HG03097 (cell line): Measurements from ENCODE around the gene STAC.
"Not testable (repeated sequence)": the region's sequence is repeated elsewhere in the genome, so short reads cannot be mapped to it uniquely, and the experiment has no call there.

Experiments used
- ATAC-seq: cut with Tn5 transposase; IDR thresholded peaks from one replicate; pipeline ENCODE4 v1.9.1; 2021; ENCODE audit not compliant: unreplicated experiment, low FRiP score

STAC gene

DNA sequence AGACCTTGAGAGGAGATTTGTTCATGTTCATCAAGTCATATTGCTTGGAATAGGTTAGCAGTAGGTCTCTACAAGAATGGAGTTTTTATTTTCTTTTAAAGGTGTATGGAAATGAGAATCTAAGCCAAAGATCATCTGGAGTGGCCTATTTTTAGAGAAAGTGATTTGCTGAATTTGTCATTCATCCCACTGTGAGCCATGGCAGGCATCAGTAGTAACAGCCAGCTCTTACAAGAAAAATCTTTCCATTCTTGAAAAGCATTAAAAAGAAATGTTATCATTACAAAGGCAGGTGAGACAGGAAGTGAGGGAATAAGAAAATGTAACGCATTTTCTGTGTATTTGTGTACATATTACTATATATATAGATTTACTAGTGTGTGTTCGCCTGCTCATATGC, 29.6 kb downstream of the STAC start:
- no peak for ATAC-seq

DNA sequence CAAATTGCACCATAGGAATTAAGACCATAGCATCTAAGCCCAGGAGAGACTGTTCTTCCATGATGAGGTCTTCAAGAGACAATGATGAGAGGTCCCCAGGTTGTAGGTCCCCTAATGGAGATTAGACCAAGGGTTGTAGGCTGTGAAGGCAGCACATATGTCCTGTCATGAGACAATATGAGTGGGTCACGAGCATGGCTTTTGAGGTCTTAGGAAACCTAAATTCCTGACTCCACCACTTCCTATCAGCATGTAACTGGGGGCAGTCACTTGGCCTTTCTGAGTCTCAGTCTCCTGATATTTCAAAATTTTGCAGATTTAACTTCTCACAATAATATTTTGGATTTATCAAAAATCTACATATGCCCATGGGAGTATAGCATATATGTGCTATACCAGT, 31.3 kb downstream of the STAC start:
- no peak for ATAC-seq

DNA sequence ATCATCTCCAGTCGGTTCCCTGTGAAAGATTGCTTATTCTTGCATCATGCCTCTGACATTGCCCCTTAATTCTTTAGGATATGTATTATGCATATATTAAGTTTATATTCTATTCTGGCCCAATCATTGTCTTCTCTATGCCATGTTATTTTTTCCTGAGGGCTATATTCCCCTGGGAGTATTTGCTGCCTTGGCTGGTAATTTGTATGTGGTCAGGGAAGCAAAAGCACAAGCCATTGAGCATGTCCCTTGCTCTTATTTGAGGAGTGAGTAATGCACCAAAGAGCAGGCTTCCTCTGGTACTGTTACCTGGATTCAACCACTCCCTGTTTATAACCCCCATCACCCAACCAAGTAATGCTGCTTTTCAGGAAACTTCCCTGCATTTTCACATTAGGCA, 36.3 kb downstream of the STAC start:
- ATAC-seq = no peak

DNA sequence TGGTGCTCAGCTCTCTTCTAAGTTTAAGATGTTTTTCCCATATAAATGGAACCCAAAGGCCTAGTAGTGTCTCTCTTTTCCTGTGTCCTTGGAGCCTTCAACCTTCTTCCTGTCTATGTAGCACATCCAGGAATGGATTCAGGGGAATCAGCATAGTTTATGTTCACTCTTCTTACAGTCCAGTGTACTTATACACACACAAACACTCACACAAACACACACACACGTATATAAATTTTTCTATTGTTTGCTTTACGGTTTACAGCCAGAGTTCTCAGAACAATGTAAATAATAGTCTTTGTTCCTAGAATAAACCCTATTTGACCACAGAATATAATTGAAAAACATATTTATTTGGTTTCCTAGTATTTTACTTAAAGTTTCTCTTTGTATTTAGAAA, 36.9 kb downstream of the STAC start:
- no peak for ATAC-seq

DNA sequence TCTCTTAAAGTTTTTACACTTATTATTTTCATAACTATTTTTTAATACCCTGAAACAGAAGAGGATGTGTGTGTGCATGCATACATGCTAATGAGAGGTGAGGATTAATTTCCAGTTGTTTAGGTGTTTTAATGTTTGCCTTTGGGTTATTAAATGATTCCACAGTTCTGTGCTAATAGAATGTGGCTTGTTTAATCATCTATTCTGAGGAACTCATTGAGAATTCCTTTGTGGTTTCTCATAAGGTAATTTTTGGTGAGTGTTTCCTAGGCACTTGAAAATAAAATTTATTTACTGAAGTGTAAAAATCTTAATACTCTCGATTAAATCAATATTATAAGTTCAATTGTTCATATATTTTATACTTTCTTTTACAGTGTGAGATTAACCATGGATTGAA, 38.0 kb downstream of the STAC start:
- no peak for ATAC-seq

DNA sequence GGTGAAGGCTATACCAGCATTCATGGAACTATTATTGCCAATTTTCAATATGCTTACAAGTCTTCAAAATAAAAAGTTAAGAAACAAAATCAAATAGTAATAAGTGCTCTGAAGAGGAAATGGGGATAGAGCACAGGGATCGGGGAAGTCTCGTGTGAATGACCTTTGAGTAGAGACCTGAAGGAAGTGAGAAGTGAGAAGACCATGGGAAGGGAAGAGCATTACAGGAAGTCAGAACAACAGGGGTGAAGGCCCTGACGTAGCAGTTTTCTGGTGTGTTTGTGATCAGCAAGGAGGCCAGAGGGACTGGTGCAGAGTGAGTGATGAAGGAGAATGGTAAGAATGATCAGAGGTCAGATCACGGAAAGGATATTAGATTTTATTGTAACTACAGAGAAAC, 48.1 kb downstream of the STAC start:
- ATAC-seq = no peak

DNA sequence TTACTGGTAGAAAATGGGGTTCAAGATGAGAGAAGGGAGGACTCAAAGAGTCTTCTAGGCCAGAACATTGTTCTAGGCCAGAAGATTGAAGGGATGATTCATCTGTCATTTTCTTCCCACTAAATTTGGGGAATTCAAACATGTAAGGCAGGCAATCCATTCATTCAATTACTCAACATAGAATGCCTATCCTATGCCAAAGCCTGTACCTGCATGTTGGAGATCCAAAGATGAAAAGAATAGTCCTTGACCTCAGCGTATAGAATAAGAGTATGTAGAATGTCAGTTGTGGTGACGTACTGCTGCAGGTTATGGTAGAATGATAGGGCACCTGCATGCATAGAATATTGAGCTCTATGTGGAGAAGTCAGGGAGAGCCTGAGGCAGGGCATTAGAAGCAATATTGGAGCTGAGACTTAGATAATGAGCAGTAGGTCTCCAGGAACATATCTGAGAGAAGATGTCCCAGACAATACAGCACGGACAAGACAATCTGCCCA, 49.7 kb downstream of the STAC start:
- no peak for ATAC-seq

DNA sequence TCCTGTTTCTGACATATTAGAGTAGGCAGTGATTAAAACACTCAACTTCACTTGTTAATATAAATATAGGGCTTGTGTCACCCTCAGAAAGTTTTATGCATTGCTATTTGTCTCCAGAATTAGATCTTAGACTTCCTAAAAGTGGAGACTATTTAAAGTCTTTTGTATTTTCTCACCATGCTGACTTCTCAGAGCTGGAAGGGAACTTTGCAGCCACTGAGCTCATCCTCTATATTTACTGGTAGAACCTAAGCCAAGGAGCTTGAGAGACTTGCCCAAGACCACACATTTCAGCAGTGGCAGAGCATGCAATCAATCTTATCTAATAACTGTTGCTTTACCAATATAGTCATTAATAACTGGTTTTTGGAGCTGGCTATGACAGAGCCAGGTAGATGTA, 53.2 kb downstream of the STAC start:
- no peak for ATAC-seq

DNA sequence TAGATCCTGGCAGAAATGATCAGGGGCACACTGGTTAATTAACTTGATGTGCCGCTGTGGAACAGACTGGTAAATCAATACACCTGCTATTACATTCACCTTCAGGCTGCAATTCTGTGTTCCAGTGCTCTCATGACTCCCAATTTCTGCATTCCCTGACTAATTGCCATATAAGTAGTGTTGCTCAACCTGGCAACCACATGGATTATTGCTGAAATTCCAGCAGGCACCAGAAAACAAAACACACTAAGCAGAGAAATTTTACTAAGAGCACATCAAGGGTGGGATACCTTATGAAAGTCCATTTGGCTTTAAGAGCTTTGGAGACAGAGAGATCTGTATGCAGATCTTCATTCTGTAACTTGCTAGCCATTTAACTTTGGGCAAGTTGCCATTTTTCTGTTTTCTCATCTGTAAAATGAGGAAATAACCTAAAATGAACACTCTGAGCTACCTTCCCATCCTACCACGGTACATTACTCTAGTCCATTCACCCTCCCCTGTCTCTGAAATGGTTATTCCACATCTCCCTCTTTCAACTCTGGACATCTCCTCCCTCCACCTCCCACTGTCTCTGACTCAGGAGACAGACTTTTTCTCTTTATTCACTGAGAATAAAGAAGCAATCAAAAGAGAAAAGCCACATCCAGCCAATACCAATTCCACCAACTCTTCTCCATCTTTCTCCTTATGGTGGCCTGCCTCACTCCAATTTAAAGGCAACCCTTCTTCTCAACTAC, 54.6 kb downstream of the STAC start:
- no peak for ATAC-seq

DNA sequence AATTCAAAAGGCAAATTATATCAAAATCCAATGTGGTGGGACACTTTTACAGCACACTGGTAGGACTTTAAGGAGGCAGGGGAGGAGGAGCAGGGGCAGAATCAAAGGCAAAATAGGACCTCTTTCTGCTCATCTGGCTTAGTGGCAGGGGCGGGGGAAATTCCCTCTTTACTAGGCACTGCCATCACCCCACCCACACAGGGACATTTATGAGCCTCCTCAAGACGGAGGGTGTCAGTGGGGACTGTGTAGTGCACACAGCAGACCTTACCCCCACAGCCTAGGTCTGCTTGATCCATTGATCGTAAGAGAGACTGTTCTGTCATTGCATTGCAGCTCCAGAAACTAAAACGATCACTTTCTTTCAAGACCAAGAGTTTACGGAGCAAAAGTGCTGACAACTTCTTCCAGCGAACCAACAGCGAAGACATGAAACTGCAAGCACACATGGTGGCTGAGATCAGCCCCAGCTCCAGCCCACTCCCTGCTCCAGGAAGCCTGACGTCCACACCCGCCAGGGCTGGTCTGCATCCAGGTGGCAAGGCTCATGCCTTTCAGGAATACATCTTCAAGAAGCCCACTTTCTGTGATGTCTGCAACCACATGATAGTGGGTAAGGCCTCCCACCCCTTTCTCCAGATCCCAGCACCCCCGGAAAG, 62.9 kb downstream of the STAC start:
- ATAC-seq = no peak

DNA sequence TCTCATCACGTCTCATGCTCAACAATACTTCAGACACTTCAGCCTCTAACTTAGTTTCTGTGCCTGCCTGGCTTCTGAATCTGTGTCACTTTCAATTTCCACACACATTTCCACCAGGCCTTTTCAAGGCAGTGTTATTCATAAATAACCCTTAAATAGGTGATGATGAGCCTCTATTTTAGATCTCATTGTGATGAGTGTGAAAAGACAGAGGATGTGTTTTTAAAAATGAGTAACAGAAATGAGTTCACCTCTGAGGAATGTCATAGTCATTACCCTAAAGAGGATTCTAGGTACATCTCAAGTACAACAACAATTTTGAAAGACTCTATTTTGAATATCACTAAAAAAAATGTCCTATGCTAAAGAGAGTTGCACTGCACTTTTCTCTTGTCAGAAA, 64.6 kb downstream of the STAC start:
- no peak for ATAC-seq

DNA sequence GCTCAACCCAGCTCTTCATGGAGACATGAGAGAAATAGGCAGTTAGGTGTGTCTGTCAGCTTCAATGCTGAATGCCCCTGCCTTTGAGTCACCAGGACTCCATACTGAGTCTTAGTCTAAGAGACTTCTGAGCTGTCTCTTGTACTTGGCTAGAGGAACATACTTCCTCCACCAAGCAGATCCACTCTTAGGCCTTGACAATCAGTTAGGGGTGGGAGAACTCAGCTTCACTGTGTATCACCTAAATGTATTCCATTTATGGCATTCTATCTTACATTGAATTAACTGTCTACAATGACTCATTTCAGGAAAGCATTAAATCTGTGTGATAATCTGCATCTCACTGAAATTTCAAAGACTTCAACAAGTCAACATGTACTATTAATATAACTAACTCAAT, 66.0 kb downstream of the STAC start:
- no peak for ATAC-seq

DNA sequence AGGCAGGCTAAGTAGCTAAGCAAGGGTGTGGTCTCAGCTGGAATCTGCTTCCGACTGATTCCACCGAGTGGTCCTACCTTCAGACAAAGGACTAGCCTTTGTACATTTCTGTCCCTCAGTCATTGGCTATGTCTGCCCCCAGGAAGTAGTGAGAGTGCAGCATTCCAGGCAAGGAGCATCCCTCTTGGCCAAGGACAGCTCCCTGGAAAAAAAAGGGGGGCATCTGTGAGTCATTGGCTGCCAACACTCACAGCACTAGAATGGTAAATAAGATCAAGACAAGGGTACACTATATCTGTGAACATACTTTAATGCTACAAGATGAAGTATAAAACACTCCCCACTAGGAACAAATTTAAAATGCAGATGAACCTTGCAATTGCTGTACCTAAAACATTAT, 66.8 kb downstream of the STAC start:
- no peak for ATAC-seq

DNA sequence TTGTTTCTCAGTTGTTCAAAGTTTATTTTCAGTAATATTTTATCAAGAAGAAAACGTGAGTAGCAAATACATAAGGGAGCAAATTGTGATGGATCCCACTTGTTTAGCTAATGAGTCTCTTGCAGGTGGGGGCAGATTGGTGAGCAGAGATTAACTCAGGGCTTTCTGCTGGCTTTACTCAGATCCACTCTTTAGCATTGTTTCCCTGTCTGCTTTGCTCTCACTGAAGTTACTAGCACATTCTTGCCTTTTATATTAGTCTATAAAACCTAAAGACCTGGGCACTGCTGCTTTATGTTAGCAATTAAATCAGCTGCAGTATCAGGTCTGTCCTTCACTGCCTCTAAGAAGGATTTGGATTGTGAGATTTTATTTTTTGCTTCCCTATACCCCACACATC, 71.5 kb downstream of the STAC start:
- no peak for ATAC-seq

DNA sequence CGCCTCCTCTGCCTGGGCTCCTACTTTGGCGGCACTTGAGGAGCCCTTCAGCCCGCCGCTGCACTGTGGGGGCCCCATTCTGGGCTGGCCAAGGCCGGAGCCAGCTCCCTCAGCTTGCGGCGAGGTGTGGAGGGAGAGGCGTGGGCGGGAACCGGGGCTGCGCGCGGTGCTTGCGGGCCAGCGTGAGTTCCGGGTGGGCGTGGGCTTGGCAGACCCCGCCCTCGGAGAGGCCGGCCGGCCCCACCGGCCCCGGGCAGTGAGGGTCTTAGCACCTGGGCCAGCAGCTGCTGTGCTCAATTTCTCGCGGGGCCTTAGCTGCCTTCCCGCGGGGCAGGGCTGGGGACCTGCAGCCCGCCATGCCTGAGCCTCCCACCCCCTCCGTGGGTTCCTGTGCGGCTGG, 72.9 kb downstream of the STAC start:
- ATAC-seq = not testable (repeated sequence)

DNA sequence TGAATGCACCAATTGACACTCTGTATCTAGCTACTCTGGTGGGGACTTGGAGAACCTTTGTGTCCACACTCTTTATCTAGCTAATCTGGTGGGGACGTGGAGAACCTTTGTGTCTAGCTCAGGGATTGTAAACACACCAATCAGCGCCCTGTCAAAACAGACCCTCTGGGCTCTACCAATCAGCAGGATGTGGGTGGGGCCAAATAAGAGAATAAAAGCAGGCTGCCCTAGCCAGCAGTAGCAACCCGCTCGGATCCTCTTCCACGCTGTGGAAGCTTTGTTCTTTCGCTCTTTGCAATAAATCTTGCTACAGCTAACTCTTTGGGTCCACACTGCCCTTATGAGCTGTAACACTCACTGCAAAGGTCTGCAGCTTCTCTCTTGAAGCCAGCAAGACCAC, 73.6 kb downstream of the STAC start:
- not testable (repeated sequence) for ATAC-seq

DNA sequence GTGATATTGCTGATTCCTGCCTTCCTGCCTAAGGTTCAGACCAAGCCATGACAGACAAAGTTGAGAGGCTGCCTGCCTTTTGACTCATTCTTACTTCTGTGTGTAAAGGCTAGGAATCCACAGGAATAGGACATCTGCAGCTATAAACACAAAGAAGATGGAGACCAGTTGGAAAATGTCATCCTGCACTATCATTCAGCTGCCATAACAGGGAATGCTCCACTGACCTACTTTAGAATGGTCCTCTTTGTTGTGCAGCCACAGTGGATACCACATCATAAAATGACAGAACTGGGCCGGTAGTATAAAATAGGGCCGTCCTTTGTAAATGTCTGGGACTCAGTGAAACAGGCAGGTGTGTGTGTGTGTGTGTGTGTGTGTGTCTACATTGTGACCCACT, 75.1 kb downstream of the STAC start:
- ATAC-seq = no peak

DNA sequence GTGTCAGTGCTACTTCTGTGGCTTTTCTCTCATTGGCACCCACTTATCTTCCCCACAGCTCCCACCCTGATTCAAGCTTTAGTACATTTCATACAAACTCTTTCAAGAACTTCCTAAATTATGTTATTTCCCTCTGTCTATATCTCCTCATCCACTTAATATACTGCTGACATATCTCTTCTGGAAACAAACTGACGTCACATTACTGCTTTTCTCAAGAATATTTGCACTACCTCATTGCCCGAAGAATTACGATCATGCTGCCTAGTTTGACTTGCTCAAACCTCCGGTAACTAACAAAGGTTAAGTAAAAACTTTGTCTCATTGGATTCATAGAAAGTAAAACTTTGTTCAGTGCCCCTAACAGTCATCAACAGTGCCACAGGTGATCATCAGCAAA, 76.5 kb downstream of the STAC start:
- no peak for ATAC-seq

DNA sequence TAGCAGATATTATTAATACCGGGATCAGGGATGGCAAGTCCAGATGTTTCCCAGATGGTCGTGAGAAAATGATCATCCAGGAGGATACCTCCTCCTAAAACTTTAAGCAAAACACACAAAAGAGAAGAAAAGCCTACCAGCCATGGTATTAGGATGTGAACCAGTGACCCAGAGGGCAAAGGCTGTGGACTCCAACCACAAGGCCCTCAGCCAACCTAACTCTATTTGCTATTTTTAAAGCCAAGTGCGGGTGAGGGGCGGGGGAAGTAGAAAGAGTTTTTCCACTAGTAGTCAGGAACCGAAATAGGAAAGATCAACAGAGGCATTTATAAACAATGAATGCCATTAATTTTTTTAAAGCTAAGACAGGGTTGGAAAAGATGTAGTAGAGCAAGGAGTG, 77.4 kb downstream of the STAC start:
- ATAC-seq = no peak

DNA sequence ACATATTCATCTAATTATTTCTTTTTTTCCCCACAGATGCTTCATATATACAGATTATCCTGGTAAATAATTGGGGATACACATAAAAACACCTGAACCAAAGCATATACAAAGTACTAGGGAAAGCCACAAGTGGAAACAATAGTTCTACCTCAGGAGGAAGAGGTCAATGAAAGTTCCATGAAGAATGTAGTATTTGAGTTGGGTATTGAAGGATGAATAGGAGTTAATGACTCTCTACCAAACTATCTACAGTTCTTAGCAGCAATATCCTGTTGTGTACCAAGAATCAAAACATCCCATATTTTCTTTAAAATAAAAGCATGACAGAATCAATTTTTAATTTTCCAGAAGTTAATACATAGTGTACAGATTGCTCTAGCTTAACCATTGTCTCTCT, 78.9 kb downstream of the STAC start:
- no peak for ATAC-seq

DNA sequence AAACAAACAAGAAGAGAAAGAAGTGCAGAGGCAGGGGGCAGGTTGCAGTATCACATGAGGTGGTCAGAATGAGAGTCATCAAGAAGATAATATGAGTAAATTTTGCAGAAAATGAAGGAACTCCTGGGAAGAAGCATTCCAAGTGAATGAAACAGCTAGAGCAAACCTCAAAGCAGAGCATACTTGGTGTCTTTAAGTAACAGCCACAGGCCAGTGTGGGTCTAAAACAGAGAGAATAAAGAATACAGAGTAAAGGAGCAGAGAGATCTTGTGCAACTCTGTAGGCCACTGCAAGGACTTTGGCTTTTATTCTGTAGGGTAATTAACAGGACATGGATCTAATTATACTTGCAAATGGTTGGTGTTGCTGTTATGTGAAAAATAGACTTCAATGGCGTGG, 81.3 kb downstream of the STAC start:
- ATAC-seq = no peak

DNA sequence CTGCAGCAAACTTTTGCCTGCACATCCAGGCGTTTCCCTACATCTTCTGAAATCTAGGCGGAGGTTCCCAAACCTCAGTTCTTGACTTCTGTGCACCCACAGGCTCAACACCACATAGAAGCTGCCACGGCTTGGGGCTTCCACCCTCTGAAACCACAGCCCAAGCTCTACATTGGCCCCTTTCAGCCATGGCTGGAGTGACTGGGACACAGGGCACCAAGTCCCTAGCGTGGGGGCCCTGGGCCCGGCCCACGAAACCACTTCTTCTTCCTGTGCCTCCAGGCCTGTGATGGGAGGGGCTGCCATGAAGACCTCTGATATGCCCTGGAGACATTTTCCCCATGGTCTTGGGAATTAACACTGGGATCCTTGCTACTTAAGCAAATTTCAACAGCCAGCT, 91.7 kb downstream of the STAC start:
- ATAC-seq = not testable (repeated sequence)
